Coronary artery (tissue), 2 donors: ENCODE results near the gene TEX36.

Source experiments
- DNase-seq: peaks from one replicate; pipeline ENCODE4 v3.0.0-alpha.2; 2017; ENCODE audit warnings: low spot score
- H3K27ac ChIP-seq, 2 donors: fragments of 200-600 bp; sonication (generic); one replicate each; pipeline ENCODE4 v1.5.1; 2016 to 2019
- H3K4me3 ChIP-seq: fragments of 200-600 bp; sonication (generic); 2 replicates; pipeline ENCODE4 v1.5.1; 2016; ENCODE audit warnings: mild to moderate bottlenecking, moderate library complexity
- CTCF ChIP-seq: fragments of 200-600 bp; sonication (generic); IDR thresholded peaks from one replicate; pipeline ENCODE4 v1.5.1; 2019; ENCODE audit warnings: antibody characterized with exemption

Gene TEX36

GRCh38 chr10:125633517-125633999 lies 49.4 kb downstream of the TEX36 start:
- DNase-seq, result no peak
- Histone ChIP-seq H3K27ac (no peak overlapping the region), H3K4me3 (no peak overlapping the region)
- no peak for TF ChIP-seq CTCF

- TF ChIP-seq CTCF, result no peak
- Histone ChIP-seq H3K4me3 (no peak overlapping the region), H3K27ac (no peak overlapping the region)
- no peak for DNase-seq
Observed at GRCh38 chr10:125631806-125632205, 51.2 kb downstream of the TEX36 start.

GRCh38 chr10:125629758-125630376 lies 53.1 kb downstream of the TEX36 start:
- no peak for DNase-seq
- Histone ChIP-seq H3K27ac (no peak overlapping the region), H3K4me3 (no peak overlapping the region)
- TF ChIP-seq CTCF, result no peak

GRCh38 chr10:125628104-125629049 lies 54.6 kb downstream of the TEX36 start:
- DNase-seq, result peak; percentile 9
- H3K27ac ChIP-seq, result no peak overlapping the region
- no peak for TF ChIP-seq CTCF
- no peak overlapping the region for H3K4me3 ChIP-seq

GRCh38 chr10:125627646-125628045 lies 55.3 kb downstream of the TEX36 start:
- no peak for TF ChIP-seq CTCF
- DNase-seq, result peak; percentile 12
- Histone ChIP-seq H3K4me3 (no peak overlapping the region), H3K27ac (no peak overlapping the region)

- Histone ChIP-seq H3K27ac (no peak overlapping the region), H3K4me3 (no peak overlapping the region)
- DNase-seq, result peak; percentile 28
- no peak for TF ChIP-seq CTCF
Observed at GRCh38 chr10:125626671-125627070, 56.3 kb downstream of the TEX36 start.
